ENCODE results near the gene SEMA5A.

SEMA5A gene

DNA sequence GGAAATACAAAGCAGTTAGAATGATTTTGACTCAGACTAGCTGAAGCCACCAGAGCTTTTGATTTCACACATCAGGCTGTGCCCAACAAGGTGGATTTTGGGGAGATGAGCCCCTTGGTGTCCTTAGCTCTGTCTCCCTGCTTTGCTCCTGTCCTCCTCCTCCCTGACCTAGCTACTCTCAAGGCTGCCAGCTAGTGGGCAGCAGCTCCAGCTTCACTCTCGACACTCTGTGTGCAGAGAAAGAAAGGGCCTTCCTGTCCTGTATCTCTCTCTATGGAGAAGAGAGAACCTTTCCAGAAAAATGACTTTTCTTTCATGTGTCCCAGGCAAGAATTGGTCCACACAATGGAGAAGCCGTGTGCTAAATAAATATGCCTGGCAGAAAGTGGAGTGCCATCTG is 446.2 kb downstream of the SEMA5A start:
- in situ Hi-C loops (cut with MboI; ENCODE audit: low sequenced_read_pairs): no loop called here

DNA sequence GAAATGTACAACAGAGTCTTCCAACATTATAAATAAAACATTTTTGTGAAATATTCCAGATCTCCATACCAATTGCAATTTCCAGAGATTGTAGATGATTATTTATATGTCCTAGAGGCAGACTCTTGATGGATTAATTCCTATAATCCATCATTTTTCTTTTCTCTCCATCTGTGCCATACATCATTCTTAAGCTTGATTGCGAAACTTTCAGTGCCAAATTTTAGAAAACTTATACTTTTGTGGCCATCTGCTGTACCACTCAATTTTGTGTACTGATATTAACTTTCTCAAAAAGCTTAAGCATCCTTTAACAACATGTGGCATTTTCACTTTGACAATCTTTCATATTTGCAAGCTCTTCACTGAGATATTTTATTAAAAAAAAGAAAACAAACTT is 446.9 kb downstream of the SEMA5A start:
- in situ Hi-C loops (cut with MboI; ENCODE audit: low sequenced_read_pairs): no loop called here

DNA sequence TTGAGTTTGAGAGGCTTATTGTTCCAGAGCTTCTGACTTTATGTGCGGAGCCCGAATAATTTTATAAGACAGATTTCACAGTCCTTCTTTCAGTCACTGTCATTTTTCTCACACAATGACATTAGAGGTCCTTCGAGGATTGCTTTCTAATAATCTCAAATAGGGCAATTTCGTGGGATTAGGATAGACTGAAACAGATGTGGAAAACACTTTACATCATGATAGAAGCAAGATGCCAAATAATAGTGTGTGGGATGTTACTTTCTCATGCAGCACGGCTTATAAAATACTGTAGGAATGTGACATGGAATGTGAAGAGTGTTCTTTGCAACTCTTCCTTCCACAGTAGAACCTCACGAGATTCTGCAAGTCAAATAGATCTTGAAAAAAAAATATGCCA is 451.3 kb downstream of the SEMA5A start:
- in situ Hi-C loops (cut with MboI; ENCODE audit: low sequenced_read_pairs): no loop called here

DNA sequence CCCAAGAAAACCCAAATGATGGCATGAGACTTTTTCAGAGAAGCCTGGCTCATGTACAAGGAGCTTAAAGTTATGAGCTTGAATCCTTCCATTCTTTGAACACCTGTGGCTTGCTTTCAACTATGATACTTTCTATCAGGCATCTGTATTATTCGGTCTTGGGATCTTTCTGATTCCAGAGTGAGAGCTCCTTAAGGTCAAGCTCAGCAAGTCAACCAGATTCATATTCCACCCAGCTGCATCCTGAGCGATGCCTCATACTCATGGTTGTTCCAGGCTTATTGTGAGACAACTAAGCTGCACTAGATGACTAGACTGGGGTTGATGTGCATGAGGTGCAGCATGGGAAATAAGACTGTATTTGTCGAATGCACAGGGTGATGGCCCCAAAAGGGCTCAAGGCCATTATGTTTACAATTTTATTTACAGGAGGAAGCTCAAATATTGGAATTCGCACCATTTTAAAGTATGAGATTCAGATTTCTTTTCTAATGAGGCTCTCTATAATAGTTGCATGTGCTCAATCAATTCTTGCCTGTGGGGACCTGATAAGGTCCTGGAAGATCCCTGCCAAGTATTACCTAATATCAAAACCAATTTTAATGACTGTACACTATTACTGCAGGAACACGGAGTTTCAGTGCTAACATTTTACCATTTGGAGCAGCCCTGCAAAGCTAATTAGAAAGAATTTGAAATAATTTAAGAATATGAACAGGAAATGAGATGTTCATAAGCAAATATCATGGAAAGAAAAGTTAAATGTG is 453.8 kb downstream of the SEMA5A start:
- in situ Hi-C loops (cut with MboI; ENCODE audit: low sequenced_read_pairs): no loop called here

DNA sequence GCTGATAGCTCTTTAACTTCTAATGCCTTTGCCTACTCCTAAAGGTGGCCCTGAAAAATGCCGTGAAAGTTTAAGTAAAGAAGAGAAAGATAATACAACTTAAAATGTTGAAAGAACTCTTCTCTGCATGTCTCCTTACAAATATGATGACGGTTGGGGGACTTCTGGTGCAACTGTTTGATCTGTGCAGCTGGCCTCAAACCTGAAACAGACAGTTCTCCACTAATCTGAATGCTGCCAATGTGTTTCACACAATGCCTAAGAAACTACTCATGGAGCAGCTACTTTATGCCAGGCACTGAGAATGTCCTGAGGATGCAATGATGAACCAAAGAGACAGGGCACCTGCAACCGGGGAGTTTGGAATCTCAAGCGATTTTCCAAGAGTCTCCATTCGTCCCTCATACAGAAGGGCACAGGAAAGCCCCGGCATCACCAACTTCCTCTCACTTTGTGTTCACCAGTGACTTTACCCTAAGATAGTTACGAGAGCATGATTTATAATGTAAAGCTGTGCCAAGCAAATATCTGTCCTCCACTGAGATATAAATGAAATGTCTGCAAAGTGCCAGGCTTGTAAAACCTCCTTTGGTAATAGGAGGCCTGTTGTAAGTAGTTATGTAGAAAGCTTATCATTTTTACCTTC is 455.4 kb downstream of the SEMA5A start:
- in situ Hi-C loops (cut with MboI; ENCODE audit: low sequenced_read_pairs): no loop called here

DNA sequence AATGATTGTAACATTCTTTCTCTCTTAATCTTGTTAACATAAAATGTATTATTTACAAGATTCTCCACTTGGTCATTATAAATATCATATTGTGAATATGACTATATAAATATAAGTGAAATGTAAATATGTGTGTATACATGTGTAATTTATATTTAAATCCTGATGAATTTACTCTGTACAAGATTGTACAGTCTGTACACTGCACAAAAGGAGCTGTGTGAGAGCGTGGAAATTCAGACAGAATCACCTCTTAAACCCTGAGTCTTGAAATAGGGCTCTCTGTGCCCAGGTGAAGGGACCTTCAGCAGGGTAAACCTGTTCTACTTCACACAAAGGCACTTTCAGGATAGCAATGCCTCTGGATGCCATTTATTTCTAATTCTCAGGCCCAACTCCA is 456.0 kb downstream of the SEMA5A start:
- in situ Hi-C loops (cut with MboI; ENCODE audit: low sequenced_read_pairs): no loop called here

DNA sequence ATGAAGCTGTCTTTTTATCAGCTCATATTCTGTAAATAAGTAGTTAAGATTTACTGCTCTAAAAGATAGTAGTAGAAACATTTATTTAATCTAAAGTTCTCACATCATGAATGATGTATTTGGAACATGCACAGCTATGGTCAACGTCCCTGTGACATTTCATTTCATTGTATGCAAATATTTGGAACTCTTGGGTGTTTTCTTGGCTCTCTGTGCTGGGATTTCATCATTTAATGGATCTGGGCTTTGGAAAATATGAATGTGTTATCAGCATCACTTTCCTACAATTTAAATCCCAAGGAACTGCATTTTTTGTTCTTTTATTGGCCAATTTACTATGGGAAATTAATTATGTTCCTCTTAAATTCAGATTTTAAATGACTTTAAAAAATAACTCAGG is 462.9 kb downstream of the SEMA5A start:
- in situ Hi-C loops (cut with MboI; ENCODE audit: low sequenced_read_pairs): no loop called here

DNA sequence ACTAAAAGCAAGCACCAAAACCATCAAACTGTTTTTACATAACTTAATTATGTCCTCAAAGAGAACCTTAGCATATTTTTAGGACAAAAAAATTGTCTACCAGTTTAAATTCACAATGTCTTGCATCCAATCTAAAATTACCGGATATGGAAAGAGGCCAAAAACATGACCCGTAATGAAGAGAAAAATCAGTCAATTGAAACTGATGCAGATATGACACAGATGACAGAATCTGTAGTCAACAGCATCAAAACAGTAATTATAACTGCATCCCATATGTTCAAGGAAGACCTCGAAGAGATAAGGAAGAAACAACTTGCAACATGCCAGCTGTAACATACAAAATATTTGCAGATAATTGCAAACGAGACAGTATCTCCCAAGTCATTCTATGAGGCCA is 473.2 kb downstream of the SEMA5A start:
- in situ Hi-C loops (cut with MboI; ENCODE audit: low sequenced_read_pairs): no loop called here

DNA sequence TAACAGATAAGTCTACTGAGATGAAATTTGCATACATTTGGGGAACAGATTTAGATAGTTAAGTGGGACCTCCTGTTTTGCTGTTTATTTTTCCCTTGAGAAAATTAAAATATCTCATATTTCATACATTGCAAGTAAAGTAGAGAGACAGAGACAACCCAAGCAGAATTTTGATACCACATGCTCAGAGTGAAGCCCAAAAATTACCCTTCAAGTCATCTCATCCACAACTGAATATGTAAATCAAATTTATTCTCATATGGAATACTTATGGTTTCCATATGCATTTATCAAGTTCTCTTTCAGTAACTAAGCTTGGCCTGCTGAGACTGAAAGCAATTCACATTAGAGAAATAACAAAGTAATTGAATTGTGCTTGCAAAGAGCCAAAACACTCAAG is 474.4 kb downstream of the SEMA5A start:
- in situ Hi-C loops (cut with MboI; ENCODE audit: low sequenced_read_pairs): no loop called here

DNA sequence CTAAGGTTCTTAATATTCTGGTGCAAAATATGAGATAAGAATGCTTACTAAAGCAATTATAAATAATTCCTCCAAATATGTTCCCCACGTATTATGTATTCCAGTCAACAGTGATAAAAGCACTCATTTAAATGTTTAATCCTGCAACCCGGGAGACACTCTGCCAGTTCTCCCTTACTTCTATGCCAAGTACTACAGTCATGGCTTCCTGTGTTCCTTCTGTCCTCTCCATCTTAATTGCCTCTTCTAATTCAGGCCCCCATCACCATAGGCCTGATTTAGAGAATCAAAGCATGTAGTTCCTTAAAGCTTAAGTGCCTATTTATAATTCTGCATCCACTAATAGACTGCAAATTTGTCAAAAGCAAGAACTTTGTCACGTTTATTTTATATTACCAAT is 474.8 kb downstream of the SEMA5A start:
- in situ Hi-C loops (cut with MboI; ENCODE audit: low sequenced_read_pairs): no loop called here

DNA sequence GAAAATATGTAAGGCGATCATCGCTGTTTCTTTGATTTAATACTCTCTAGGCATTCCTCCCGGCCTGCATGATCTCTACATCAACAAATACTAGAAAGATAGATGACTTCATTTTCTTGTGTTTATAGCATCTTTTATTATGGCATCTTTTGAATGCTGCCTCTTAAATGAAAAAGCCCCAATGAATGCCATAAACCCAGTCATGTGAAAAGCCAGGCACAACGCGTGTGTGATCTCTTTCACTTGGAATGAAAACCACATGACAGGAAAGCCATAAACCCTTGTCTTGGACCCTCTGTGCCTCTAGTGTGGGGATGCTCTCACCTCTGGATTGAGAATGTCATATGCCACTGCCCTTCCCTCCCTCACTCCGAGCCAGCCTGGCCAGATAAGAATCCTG is 476.2 kb downstream of the SEMA5A start:
- in situ Hi-C loops (cut with MboI; ENCODE audit: low sequenced_read_pairs): no loop called here

DNA sequence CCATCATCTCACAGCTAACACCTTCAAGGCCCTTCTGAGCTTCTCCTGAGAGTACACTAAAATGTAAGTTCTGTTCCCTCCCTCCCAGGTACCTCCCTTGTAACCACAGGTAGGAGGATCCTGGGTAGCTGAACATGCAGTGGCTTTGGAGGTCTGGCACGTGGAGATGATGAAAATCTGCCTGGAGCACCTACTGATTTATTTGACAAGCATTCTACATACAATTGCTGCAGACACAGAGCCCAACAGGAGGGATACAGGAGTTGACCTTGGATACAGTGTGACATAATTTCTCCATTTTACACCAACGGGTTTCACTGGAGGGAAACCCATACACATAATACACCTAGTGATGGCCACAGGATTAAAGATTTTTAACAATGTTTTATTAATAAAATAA is 478.7 kb downstream of the SEMA5A start:
- in situ Hi-C loops (cut with MboI; ENCODE audit: low sequenced_read_pairs): no loop called here

DNA sequence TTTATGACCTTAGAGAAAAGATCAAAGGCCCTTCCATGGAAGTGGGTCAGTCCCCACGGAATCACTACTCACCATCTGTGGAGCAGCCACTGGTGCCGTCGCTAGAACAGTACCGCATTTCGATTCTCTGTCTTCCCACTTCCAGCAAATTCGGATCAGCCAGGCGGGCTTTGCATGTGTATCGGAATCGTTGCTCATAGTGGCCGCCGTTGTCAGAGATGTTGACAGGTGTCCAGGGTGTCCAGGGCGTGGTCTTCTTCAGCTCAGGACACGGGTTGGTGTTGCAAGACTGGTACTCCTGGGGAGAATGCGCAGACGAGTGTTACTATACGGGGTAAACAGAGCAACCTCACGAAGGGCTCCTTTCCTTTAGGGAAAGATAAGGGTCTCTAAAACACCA is 479.5 kb downstream of the SEMA5A start:
- in situ Hi-C loops (cut with MboI; ENCODE audit: low sequenced_read_pairs): no loop called here

DNA sequence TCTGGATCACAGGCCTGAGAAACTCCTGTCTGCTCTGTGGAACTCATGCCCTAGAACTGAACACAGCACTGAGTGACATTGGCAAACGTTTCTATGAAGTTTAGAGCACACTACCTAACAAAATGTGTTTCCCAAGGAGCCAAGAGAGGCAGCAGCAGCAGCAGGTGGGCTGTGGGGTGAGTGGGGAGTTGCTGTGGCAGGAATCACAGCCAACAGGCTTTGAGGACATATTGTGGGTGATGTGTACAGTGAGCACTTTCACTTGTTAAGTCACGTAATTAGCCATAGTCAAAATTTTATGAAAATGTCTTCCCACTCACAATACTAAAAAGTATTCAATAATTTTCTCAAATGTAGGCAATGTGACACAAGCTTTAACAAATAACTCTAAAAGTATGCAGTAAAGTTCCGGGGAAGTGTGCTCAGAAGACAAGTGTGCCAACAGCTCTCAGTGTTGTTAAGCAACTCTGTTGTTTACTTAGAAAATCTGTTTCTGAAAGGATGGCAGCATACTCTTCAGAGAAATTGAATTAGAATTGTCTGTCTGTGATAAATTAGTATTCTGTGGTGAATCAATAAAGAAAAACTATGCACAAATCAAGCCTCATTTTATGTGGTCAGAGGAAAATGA is 482.1 kb downstream of the SEMA5A start:
- in situ Hi-C loops (cut with MboI; ENCODE audit: low sequenced_read_pairs): no loop called here

DNA sequence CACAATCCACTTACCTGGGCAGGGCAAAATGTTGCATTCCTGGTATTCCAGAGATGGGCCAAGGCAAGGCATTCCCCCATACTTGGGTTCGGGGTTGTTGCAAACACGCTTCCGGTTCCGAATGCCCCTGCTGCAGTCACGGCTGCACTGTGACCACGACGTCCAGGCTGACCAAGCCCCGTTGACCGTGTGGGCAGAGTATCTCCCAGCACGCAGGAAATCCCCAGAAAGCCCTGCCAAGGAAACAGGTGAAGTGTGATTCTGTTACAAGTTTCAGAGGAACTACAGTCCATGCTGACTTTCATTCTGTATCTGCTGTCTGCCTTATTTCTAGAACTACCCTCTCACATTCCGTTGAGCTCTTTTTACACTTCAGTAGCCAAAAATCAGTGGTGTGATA is 483.0 kb downstream of the SEMA5A start:
- in situ Hi-C loops (cut with MboI; ENCODE audit: low sequenced_read_pairs): no loop called here

DNA sequence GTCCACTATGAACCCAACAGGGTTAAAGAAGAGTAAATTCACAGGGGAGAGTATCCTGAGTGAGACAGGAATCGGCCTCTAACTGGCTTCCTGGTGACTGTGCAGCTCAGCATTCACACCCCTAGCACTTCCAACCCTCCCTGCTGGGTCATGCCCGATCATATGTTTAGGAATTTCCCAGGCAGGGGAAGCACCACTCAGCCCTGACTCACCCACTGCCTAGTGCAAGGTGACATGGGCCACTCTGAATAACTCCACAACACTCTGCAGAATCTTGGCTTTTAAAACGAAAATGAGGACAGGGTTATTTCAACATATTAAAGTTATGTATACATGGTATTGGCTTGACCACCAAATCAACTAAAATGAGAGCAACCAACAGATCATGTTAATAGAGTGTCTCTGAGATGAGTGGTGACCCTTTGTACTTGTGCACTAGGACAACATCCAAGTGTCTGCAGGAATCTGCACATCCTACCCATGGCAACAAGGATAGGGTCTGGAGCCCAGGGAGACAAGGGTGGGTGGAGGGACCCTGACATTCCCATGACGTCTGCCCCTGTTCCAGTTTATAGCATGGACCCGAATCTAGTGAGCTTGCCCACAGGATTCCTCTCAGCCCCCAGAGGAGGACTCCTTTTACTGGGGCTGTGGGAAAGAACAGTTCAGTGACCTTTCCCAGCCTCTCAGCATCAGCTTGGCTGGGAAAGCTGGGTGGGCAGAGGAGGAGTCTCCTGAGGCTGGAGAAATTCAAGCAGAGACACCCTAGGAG is 485.8 kb downstream of the SEMA5A start:
- in situ Hi-C loops (cut with MboI; ENCODE audit: low sequenced_read_pairs): no loop called here

DNA sequence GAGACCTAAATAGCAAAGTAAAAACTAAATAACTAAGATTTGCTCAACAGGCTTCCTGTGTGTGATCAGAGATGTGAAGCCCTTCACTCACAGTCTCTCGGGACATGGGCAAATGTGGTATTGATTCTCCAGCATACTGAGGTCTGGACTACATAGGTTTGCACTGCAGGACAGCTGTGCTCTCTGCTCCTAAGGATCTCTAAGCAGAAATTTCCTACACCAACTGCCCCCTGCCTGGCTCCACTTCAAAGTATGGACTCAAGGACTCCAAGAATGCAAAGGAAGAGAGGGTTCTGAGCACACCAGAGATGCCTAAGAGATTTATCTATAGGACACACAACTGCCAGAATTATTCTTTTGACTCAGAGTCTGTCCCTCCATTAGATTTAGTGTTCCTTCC is 487.2 kb downstream of the SEMA5A start:
- in situ Hi-C loops (cut with MboI; ENCODE audit: low sequenced_read_pairs): no loop called here

DNA sequence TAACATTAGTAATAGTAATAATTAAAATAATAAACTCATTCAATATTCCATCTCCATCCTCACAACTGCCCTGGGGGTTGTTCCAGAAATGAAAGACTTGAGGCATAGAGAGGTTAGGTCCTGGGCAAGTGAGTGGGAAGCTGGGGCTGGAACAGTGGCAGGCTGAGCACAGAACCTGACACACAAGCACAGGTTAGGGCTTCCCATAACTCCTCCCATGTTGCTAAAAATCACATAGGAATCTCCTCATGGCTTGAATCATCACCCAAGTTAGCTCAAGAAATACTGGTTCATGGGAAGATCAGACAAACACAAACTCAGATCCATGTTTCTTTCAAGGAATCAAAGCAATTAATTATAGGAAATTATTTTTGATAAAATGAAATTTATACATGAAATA is 487.7 kb downstream of the SEMA5A start:
- in situ Hi-C loops (cut with MboI; ENCODE audit: low sequenced_read_pairs): no loop called here

DNA sequence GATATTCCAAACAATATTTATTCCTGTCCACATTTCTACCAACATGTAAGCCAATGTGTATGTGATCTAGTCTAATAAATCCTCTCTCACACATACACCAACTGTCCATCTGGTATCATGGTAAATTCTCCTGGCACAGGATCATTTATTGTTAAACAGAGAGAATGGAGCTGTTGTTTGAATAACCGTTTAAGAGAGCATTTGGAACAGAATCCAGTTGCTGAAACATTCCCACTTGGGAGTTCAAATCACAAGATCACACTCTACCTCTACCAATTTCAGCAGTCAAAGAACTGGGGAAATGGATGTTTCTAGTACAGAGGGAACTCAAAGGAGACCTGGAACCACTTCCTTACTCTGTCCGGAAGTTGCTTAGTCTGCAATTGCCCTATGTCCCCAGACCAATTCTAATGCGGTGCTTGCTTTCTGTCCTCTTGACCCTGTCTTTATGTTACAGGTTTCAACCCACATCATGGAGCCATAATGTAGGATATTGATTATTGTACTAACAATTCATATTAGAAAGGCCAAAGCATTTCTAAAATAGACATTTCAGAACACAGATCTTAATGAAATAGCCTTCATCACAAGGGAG is 488.4 kb downstream of the SEMA5A start:
- in situ Hi-C loops (cut with MboI; ENCODE audit: low sequenced_read_pairs): no loop called here

DNA sequence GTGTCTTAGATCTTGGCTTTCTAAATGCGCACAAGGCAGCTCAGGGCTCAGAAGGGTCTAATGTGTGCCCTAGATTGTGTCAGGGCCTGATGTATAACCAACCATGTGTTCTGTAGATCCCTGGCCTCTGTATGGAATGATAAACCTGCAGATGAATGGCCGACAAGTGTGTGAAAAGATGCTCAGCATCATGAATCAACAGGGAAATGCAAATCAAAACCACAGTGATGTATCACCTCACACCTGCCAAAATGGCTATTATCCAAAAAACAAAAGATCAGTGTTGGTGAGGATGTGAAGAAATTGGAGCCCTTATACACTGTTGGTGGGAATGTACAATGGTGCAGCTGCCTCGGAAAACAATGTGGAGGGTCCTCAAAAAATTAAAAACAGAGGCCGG is 489.8 kb downstream of the SEMA5A start:
- in situ Hi-C loops (cut with MboI; ENCODE audit: low sequenced_read_pairs): no loop called here
